Neural progenitor cell (in vitro differentiated cells): ENCODE results near the gene DNAH3.

Experiments used
- EZH2 ChIP-seq: fragments of 200-600 bp; sonication (generic); IDR thresholded peaks from 2 replicates; pipeline ENCODE4 v1.6.1; 2017; ENCODE audit warnings: antibody characterized with exemption, mild to moderate bottlenecking, moderate library complexity
- TF ChIP-seq, protein P1 (sequence below): fragments of 200-600 bp; sonication (generic); IDR thresholded peaks from 2 replicates; pipeline ENCODE4 v1.5.1; 2017; ENCODE audit warnings: antibody characterized with exemption, mild to moderate bottlenecking

DNA sequence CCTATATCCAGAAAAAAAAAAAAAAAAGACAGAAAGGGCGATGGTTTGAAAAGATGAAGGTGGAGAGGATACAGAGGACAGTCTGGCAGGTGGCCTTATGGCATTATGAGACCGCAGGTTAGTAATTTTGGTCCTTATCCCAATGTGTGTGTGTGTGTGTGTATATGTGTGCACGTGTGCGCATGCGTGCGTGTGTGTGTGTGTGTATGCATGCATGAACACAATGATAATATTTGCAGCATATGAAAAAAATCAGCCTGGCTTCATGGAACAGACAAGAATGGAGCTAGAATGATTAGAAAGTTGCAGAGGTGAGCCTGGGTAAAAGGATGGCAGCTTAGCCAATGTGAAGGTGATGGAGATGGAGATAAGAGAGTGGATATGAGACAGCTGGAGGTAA is 166.6 kb downstream of the DNAH3 start:
- TF ChIP-seq, protein P1, sequence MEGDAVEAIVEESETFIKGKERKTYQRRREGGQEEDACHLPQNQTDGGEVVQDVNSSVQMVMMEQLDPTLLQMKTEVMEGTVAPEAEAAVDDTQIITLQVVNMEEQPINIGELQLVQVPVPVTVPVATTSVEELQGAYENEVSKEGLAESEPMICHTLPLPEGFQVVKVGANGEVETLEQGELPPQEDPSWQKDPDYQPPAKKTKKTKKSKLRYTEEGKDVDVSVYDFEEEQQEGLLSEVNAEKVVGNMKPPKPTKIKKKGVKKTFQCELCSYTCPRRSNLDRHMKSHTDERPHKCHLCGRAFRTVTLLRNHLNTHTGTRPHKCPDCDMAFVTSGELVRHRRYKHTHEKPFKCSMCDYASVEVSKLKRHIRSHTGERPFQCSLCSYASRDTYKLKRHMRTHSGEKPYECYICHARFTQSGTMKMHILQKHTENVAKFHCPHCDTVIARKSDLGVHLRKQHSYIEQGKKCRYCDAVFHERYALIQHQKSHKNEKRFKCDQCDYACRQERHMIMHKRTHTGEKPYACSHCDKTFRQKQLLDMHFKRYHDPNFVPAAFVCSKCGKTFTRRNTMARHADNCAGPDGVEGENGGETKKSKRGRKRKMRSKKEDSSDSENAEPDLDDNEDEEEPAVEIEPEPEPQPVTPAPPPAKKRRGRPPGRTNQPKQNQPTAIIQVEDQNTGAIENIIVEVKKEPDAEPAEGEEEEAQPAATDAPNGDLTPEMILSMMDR = no peak
- TF ChIP-seq EZH2 = no peak
